Fibroblast of the aortic adventitia (primary cell): ENCODE measurements around the gene PHF13. TPM values are rescaled to one million over a fixed set of nuclear protein-coding genes. Genes with fewer than 3 reads are reported as not detected.
A peak's percentile ranks its signal among the peaks of the same experiment; 100 is the strongest.

ENCODE experiments used
- DNase-seq: peaks from one replicate; pipeline ENCODE4 v3.0.0-alpha.2; 2010; ENCODE audit warnings: low read depth
- H3K4me3 ChIP-seq: 2 replicates; pipeline ENCODE4 v1.5.1; 2011; ENCODE audit warnings: low read depth, mild to moderate bottlenecking, control low read depth, low read length, moderate library complexity
- CTCF ChIP-seq: IDR thresholded peaks from 2 replicates; pipeline ENCODE4 v1.5.1; 2011; ENCODE audit warnings: mild to moderate bottlenecking, low read length, control low read depth, inconsistent platforms; ENCODE audit not compliant: insufficient read depth
- total RNA-seq: library from RNA; depleted of rRNA; stranded (reverse); fragments of >200 nt; gene quantifications from 2 replicates; pipeline ENCODE4 v1.2.3, GENCODE V29; 2012; ENCODE audit warnings: low replicate concordance

Gene PHF13
- total RNA-seq, 1 donor, result 14.7 TPM

GRCh38 chr1:6614929-6615785 lies 1.6 kb downstream of the PHF13 start:
- H3K4me3 ChIP-seq, result peak overlapping the region; percentile 81
- TF ChIP-seq CTCF, result no peak
- no peak for DNase-seq

- H3K4me3 ChIP-seq, result no peak overlapping the region
- no peak for DNase-seq
- no peak for TF ChIP-seq CTCF
Measured at GRCh38 chr1:6619045-6619444, 5.5 kb downstream of the PHF13 start.

- TF ChIP-seq CTCF, result no peak
- H3K4me3 ChIP-seq, result no peak overlapping the region
- DNase-seq, result no peak
Measured at GRCh38 chr1:6621429-6622391, 8.2 kb downstream of the PHF13 start.

GRCh38 chr1:6622396-6623152 lies 9.0 kb downstream of the PHF13 start:
- H3K4me3 ChIP-seq, result no peak overlapping the region
- TF ChIP-seq CTCF, result no peak

GRCh38 chr1:6623269-6623965 lies 9.9 kb downstream of the PHF13 start:
- DNase-seq, result no peak
- no peak for TF ChIP-seq CTCF
- H3K4me3 ChIP-seq, result no peak overlapping the region

More at GRCh38 chr1:6622396-6623152, 9.0 kb downstream of the PHF13 start:
- DNase-seq, result no peak
